ENCODE data around the gene PLEKHA5.

GRCh38 chr12:19220205-19220604 is 90.7 kb downstream of the PLEKHA5 start:
- TF ChIP-seq CTCF (IDR thresholded peaks at IDR 0.05; ENCODE audit: low read depth, low read length, poor library complexity, severe bottlenecking) (no peak), EZH2phosphoT487 (IDR thresholded peaks at IDR 0.05; ENCODE audit: borderline replicate concordance, low read length) (no peak)
